Skeletal muscle tissue (tissue), 4 donors: ENCODE measurements around the gene SEMA4D. TPM values are rescaled to one million over a fixed set of nuclear protein-coding genes. Genes with fewer than 3 reads are reported as not detected.

Experiments
- H3K27ac ChIP-seq: one replicate; pipeline ENCODE4 v1.7.0; 2013; ENCODE audit warnings: mild to moderate bottlenecking, low read depth, low read length, inconsistent platforms
- H3K27me3 ChIP-seq, 3 donors: one replicate each; pipeline ENCODE4 v1.7.0; 2013; ENCODE audit warnings: low read length in 3 of 3; ENCODE audit not compliant: control insufficient read depth in 3 of 3, insufficient read depth in 3 of 3
- H3K36me3 ChIP-seq, 3 donors: one replicate each; pipeline ENCODE4 v1.7.0; 2013; ENCODE audit warnings: low read length in 3 of 3; ENCODE audit not compliant: control insufficient read depth in 3 of 3, insufficient read depth in 3 of 3
- H3K4me1 ChIP-seq, 3 donors: one replicate each; pipeline ENCODE4 v1.7.0; 2013; ENCODE audit warnings: low read length in 3 of 3, mild to moderate bottlenecking in 3 of 3; ENCODE audit not compliant: control insufficient read depth in 3 of 3, insufficient read depth in 3 of 3
- H3K4me3 ChIP-seq, 3 donors: one replicate each; pipeline ENCODE4 v1.7.0; 2013; ENCODE audit warnings: low read length in 3 of 3
- H3K9ac ChIP-seq, 3 donors: one replicate each; pipeline ENCODE4 v1.7.0; 2013; ENCODE audit warnings: low read length in 3 of 3, mild to moderate bottlenecking in 3 of 3, moderate library complexity in 2 of 3, low read depth in 1 of 3
- H3K9me3 ChIP-seq, 3 donors: one replicate each; pipeline ENCODE4 v1.7.0; 2013; ENCODE audit warnings: low read length in 3 of 3; ENCODE audit not compliant: control insufficient read depth in 3 of 3
- total RNA-seq: library from RNA; depleted of rRNA; stranded (reverse); fragments of >200 nt; gene quantifications from one replicate; pipeline ENCODE4 v1.2.3, GENCODE V29; 2014
- donor health status: Osteomylitis.

Gene SEMA4D
- total RNA-seq, 1 donor from 2014 or later, result 14.6 TPM

- H3K4me3 ChIP-seq, result no peak overlapping the region
- no peaks in the 10 kb centered on the region for H3K9me3 ChIP-seq
- H3K27ac ChIP-seq, result no peak overlapping the region
- peaks cover 41 to 75% (median 68%) of the 10 kb centered on the region in 3 donors for H3K4me1 ChIP-seq
- no peaks in the 10 kb centered on the region for H3K27me3 ChIP-seq
- H3K9ac ChIP-seq, result peak overlapping the region in 2 of 3 donors; percentile 10 to 50
- H3K36me3 ChIP-seq, result peaks cover 0 to 3% (median 2%) of the 10 kb centered on the region in 3 donors
These were observed 86.2 kb downstream of the SEMA4D start for GRCh38 chr9:89411759-89412158.

DNA sequence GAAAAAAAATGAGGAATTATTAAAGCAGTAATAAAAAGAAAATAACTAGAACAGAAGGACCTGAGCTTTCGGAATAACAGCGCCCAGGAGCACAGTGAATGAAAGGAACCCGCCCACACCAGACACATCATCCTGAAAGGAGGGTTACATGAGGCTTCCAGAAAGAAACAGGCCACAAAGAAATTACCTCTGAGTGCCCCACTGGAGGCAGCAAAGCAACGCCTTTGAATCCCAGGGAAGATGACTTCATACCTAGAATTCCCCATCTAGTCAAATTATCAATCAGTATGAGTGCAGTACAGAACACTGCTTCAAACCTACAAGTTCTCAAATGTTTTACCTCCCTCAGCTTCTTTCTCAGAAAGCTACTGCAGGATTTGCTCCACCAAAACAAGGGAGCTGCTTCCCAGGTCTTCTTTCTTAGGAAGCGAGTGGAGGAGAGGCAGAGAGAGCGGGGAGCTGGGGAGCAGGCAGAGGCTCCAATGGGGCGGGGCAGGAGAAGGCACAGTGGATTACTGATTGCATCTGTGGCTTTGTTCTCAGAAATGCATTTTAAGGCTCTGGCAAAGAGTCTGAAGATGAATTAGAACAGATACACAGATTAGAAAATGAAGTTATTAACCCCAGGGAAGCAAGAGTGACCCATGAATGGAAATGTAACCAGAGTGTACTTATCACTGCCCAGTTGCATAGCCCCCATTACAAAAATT lies 87.1 kb downstream of the SEMA4D start:
- no peaks in the 10 kb centered on the region for H3K27me3 ChIP-seq
- H3K9me3 ChIP-seq, result no peaks in the 10 kb centered on the region
- H3K9ac ChIP-seq, result no peak overlapping the region
- H3K4me1 ChIP-seq, result peaks cover 48 to 78% (median 70%) of the 10 kb centered on the region in 3 donors
- peaks cover 0 to 3% (median 0%) of the 10 kb centered on the region in 3 donors for H3K36me3 ChIP-seq
- no peak overlapping the region for H3K4me3 ChIP-seq
- no peak overlapping the region for H3K27ac ChIP-seq

DNA sequence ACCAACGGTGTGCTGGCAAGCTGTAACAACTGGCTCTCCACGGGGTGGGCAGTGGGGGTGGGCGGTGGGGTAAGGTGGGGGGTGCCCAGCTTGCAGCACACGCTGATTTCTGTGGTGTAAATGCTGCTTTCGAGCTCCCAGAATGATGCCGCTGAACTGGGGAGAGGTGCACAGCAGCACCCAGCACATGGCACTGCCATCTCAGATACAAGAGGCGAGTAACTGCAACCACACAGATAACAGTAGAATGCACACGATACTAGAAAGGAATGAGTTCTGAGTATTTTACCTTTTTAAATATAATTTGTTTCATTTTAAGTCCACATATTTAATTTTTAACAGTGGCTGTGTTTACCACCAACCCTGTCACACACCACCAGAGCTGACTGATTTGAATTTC lies 87.9 kb downstream of the SEMA4D start:
- Histone ChIP-seq H3K4me3 (no peak overlapping the region), H3K27ac (no peak overlapping the region), H3K36me3 (peaks cover 3 to 6% (median 4%) of the 10 kb centered on the region in 3 donors), H3K4me1 (peaks cover 45 to 73% (median 69%) of the 10 kb centered on the region in 3 donors), H3K9ac (no peak overlapping the region), H3K9me3 (no peaks in the 10 kb centered on the region), H3K27me3 (no peaks in the 10 kb centered on the region)

DNA sequence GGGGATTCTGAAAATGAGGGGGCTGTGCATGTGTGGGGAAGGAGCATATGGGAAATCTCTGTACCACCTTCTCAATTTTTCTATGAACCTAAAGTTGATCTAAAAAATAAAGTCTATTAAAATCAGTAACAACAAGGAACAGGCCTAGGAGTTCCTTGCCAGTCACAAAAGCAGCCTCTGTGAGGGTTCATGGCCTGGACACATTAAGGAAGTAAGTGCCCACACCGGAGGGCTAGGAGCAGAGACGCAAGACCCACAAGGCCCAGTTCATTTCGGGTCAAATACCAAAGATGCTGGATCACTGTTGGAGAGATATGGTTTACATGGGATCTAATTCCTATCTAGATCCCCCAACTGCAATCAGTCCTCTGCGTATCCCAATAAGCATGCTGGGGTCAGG lies 88.4 kb downstream of the SEMA4D start:
- Histone ChIP-seq H3K9ac (peak overlapping the region in 1 of 3 donors; percentile 16), H3K36me3 (peaks cover 3 to 7% (median 4%) of the 10 kb centered on the region in 3 donors), H3K27ac (no peak overlapping the region), H3K4me1 (peaks cover 41 to 68% (median 63%) of the 10 kb centered on the region in 3 donors), H3K4me3 (no peak overlapping the region), H3K27me3 (no peaks in the 10 kb centered on the region), H3K9me3 (no peaks in the 10 kb centered on the region)

DNA sequence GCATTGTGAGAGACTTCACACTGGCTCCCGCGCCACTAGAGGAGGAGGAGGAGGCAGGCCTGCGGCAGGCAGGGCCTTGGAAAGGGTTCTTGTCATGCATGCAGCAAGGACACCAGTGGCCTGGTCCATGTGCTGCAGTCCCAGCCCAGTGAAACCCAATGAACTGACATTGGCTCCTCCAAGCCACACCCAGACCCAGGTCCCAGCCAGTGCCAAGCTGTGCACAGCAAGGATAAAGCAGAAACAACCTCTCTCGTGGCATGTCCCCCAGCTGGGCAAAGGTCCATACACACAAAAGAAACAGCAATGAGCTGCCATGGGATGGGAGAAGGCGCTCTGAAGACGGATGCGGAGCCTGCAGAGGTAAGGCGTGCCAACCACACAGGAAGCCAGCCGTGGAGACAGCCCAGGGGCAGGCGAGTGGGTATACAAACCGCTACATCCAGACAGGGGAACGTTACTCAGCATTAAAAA lies 89.2 kb downstream of the SEMA4D start:
- Histone ChIP-seq H3K9me3 (no peaks in the 10 kb centered on the region), H3K9ac (peak overlapping the region in 1 of 3 donors; percentile 25), H3K4me3 (no peak overlapping the region), H3K36me3 (peaks cover 5 to 7% (median 7%) of the 10 kb centered on the region in 3 donors), H3K27ac (no peak overlapping the region), H3K27me3 (no peaks in the 10 kb centered on the region), H3K4me1 (peaks cover 35 to 61% (median 57%) of the 10 kb centered on the region in 3 donors)

- Histone ChIP-seq H3K4me3 (no peak overlapping the region), H3K9me3 (no peaks in the 10 kb centered on the region), H3K36me3 (peaks cover 8 to 17% (median 15%) of the 10 kb centered on the region in 3 donors), H3K4me1 (peaks cover 19 to 45% (median 41%) of the 10 kb centered on the region in 3 donors), H3K27me3 (no peaks in the 10 kb centered on the region), H3K9ac (no peak overlapping the region), H3K27ac (no peak overlapping the region)
These were observed 90.8 kb downstream of the SEMA4D start for GRCh38 chr9:89407070-89407469.

DNA sequence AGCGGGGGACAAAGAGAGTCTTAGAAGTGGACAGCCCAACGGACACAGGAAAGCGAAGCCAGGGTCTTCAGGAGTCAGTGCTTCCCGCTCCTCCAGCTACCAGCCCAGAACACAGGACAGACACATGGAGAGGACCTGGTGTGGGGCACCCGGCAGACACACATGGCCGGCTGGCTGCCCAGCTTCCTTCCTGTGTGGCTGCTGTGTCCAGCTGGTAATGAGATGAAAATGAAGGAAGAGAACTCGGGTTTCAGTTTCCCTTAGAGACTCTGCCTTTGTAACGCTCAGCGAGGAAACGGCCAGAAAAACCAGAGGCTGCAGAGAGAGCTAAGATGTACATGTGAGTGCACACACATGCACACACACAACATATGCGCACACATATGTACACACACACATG lies 92.1 kb downstream of the SEMA4D start:
- no peak overlapping the region for H3K9ac ChIP-seq
- no peak overlapping the region for H3K4me3 ChIP-seq
- peaks cover 10 to 35% (median 30%) of the 10 kb centered on the region in 3 donors for H3K4me1 ChIP-seq
- no peaks in the 10 kb centered on the region for H3K9me3 ChIP-seq
- peaks cover 14 to 21% (median 20%) of the 10 kb centered on the region in 3 donors for H3K36me3 ChIP-seq
- no peak overlapping the region for H3K27ac ChIP-seq
- no peaks in the 10 kb centered on the region for H3K27me3 ChIP-seq

GRCh38 chr9:89404074-89404473 lies 93.8 kb downstream of the SEMA4D start:
- no peak overlapping the region for H3K4me3 ChIP-seq
- no peak overlapping the region for H3K9ac ChIP-seq
- no peaks in the 10 kb centered on the region for H3K9me3 ChIP-seq
- no peak overlapping the region for H3K27ac ChIP-seq
- H3K4me1 ChIP-seq, result peaks cover 7 to 21% (median 20%) of the 10 kb centered on the region in 3 donors
- no peaks in the 10 kb centered on the region for H3K27me3 ChIP-seq
- H3K36me3 ChIP-seq, result peaks cover 17 to 23% (median 21%) of the 10 kb centered on the region in 3 donors

GRCh38 chr9:89402695-89403427 lies 95.1 kb downstream of the SEMA4D start:
- Histone ChIP-seq H3K27ac (no peak overlapping the region), H3K4me3 (no peak overlapping the region), H3K9ac (no peak overlapping the region), H3K4me1 (peaks cover 7 to 10% (median 9%) of the 10 kb centered on the region in 3 donors), H3K36me3 (peaks cover 25 to 29% (median 28%) of the 10 kb centered on the region in 3 donors), H3K27me3 (no peaks in the 10 kb centered on the region), H3K9me3 (no peaks in the 10 kb centered on the region)
